Heart left ventricle (tissue), 16 donors: ENCODE data around the gene MRAP. TPM values are rescaled to one million over a fixed set of nuclear protein-coding genes. Genes with fewer than 3 reads are reported as not detected.
A peak's percentile ranks its signal among the peaks of the same experiment; 100 is the strongest.
"Not testable (repeated sequence)": the region's sequence is repeated elsewhere in the genome, so short reads cannot be mapped to it uniquely, and the experiment has no call there.

Experiments used
- ATAC-seq, 4 donors: fragments of 200-7000 bp; cut with Tn5 transposase; one replicate each; pipeline ENCODE4 v1.9.1; 2020 to 2022; ENCODE audit warnings: moderate library complexity in 4 of 4, mild to moderate bottlenecking in 3 of 4, moderate number of reproducible peaks in 1 of 4
- DNase-seq, 5 donors: peaks; one replicate each; pipeline ENCODE4 v3.0.0-alpha.2; 2020
- H3K27ac ChIP-seq, 12 donors: fragments of 200-600 bp; sonication (generic) in 4 of 12; one replicate each; pipeline versions ENCODE4 v1.5.0 to v1.8.0; 2016 to 2022; ENCODE audit warnings: mild to moderate bottlenecking in 2 of 12
- H3K27me3 ChIP-seq, 9 donors: fragments of 200-600 bp; sonication (generic) in 2 of 9; one replicate each; pipeline versions ENCODE4 v1.5.1 to v1.8.0; 2016 to 2022; ENCODE audit warnings: mild to moderate bottlenecking in 3 of 9
- H3K36me3 ChIP-seq, 9 donors: fragments of 200-600 bp; sonication (generic) in 2 of 9; one replicate each; pipeline versions ENCODE4 v1.5.0 to v1.8.0; 2018 to 2022; ENCODE audit warnings: mild to moderate bottlenecking in 2 of 9
- H3K4me1 ChIP-seq, 12 donors: fragments of 200-600 bp; sonication (generic) in 4 of 12; one replicate each; pipeline versions ENCODE4 v1.5.0 to v1.8.0; 2016 to 2022; ENCODE audit warnings: mild to moderate bottlenecking in 3 of 12
- H3K4me3 ChIP-seq, 12 donors: fragments of 200-600 bp; sonication (generic) in 4 of 12; one replicate each; pipeline versions ENCODE4 v1.5.0 to v1.8.0; 2017 to 2022; ENCODE audit warnings: mild to moderate bottlenecking in 9 of 12, moderate library complexity in 4 of 12
- H3K9me3 ChIP-seq, 12 donors: fragments of 200-600 bp; sonication (generic) in 4 of 12; one replicate each; pipeline versions ENCODE4 v1.5.0 to v1.8.0; 2016 to 2022; ENCODE audit warnings: mild to moderate bottlenecking in 1 of 12
- CTCF ChIP-seq, 12 donors: fragments of 200-600 bp; sonication (generic) in 4 of 12; IDR thresholded peaks; one replicate each; pipeline versions ENCODE4 v1.5.0 to v1.8.0; 2018 to 2022; ENCODE audit warnings: antibody characterized with exemption in 12 of 12, mild to moderate bottlenecking in 5 of 12
- POLR2A ChIP-seq, 2 donors: fragments of 450-650 bp; IDR thresholded peaks; one replicate each; pipeline ENCODE4 v1.6.1; 2017; ENCODE audit warnings: antibody characterized with exemption in 2 of 2, mild to moderate bottlenecking in 2 of 2, moderate library complexity in 2 of 2
- WGBS, 4 donors: extraction: QIAGEN DNeasy Blood & Tissue Kit in 2 of 4; methylation state at CpG; one replicate each; pipeline versions ENCODE4 v1.1.5 to v1.1.7; 2013 to 2018; 5-methylcytosine and 5-hydroxymethylcytosine counted together
- intact Hi-C, 10 donors: fragments of 100-400 bp; cut with DNase I; formaldehyde crosslinking; loops; one replicate each; pipeline versions ENCODE4 v1.11.1 to v1.14.2; 2022
- polyA plus RNA-seq, 2 donors: library from polyadenylated mRNA; stranded (reverse); fragments of 200-250 nt; gene quantifications; one replicate each; pipeline ENCODE4 v1.2.3, GENCODE V29; 2013
- total RNA-seq, 9 donors: library from RNA; depleted of rRNA in 2 of 9; stranded (reverse); fragments of >200 nt in 2 of 9; fragmentation: NEBNext Ultra II Directional in 3 of 9; extraction: Animal tissue kit (Norgen Biotek cat#: 25700) in 3 of 9; gene quantifications; one replicate each; pipeline versions ENCODE4 v1.1.0 to v1.2.4, GENCODE V29; 2016 to 2023
- donor health status: ischemic (EF 13 %, LVEDD 7.1; RV severe dilation, severe dysfunction).
- donor health status: healthy with polysubstance abuse.
- donor health status: DM: no; HTN: yes; CAD: no.
- donor health status: DM: no; HTN: no; CAD: no.
- donor health status: ischemic (EF 25% LVEDD 6.9; RV normal size, moderate dysfunction).
- donor health status: ischemic (EF 25% LVEDD 5.7; RV mildly dilated, moderate dysfunction).
- donor health status: healthy.
- donor health status: DM: yes; HTN: yes; CAD: no.
- donor health status: ischemic (EF 35%, LVEDD 5.7; RV mildly dilated, moderate dysfunction).
- donor health status: nonischemic (EF 11% LVEDD 7.7; RV severe dilation, severe dysfunction).
- donor health status: DM: yes; HTN: yes; CAD: no.
- donor health status: PGD.
- donor health status: ischemic (EF 29% LVEDD 5.4; RV normal size, mild dysfunction).
- donor health status: nonischemic (EF 23%, LVEDD 6.1; RV moderate dilation, normal function).

Gene MRAP
- total and polyA plus RNA-seq, 11 donors = 0.57 to 6.5 (median 1.5) TPM; not detected in 5

GRCh38 chr21:32308696-32309095 is 10.0 kb downstream of the MRAP start:
- Histone ChIP-seq H3K9me3 (no peaks in the 10 kb centered on the region), H3K4me1 (peaks cover 0 to 19% (median 0%) of the 10 kb centered on the region in 12 donors), H3K4me3 (no peak overlapping the region), H3K27me3 (no peaks in the 10 kb centered on the region), H3K36me3 (peaks cover 0 to 31% (median 13%) of the 10 kb centered on the region in 9 donors), H3K27ac (no peak overlapping the region)
- WGBS, 4 donors = 91 to 96% (median 93%) methylated on average over 10 of the region's 10 CpGs
- DNase-seq = peak in 1 of 5 donors; percentile 3
- no peak for TF ChIP-seq CTCF (IDR thresholded peaks at IDR 0.05)
- no peak for TF ChIP-seq POLR2A (IDR thresholded peaks at IDR 0.05)
- ATAC-seq = no peak
- intact Hi-C loops = no loop called here

GRCh38 chr21:32309906-32310460 is 11.3 kb downstream of the MRAP start:
- Histone ChIP-seq H3K4me1 (peaks cover 0 to 19% (median 0%) of the 10 kb centered on the region in 12 donors), H3K4me3 (no peak overlapping the region), H3K36me3 (peaks cover 0 to 44% (median 24%) of the 10 kb centered on the region in 9 donors), H3K27me3 (no peaks in the 10 kb centered on the region), H3K27ac (no peak overlapping the region), H3K9me3 (no peaks in the 10 kb centered on the region)
- ATAC-seq (no peak), DNase-seq (peak in 1 of 5 donors; percentile 3)
- intact Hi-C loops = no loop called here
- TF ChIP-seq POLR2A (IDR thresholded peaks at IDR 0.05) (no peak), CTCF (IDR thresholded peaks at IDR 0.05) (no peak)
- 89 to 91% (median 90%) methylated on average over 7 of the region's 7 CpGs for WGBS, 4 donors

GRCh38 chr21:32310976-32311375 is 12.3 kb downstream of the MRAP start:
- intact Hi-C loops, H3K27me3 ChIP-seq, DNase-seq, H3K27ac ChIP-seq, H3K4me3 ChIP-seq, ATAC-seq, H3K9me3 ChIP-seq: not testable (repeated sequence)
- Histone ChIP-seq H3K36me3 (peaks cover 0 to 54% (median 33%) of the 10 kb centered on the region in 9 donors), H3K4me1 (peaks cover 0 to 23% (median 0%) of the 10 kb centered on the region in 12 donors)
- 88 to 94% (median 91%) methylated on average over 9 of the region's 9 CpGs for WGBS, 4 donors

GRCh38 chr21:32311621-32312020 is 13.0 kb downstream of the MRAP start:
- intact Hi-C loops = no loop called here
- Histone ChIP-seq H3K4me1 (peaks cover 0 to 22% (median 0%) of the 10 kb centered on the region in 12 donors), H3K4me3 (no peak overlapping the region), H3K9me3 (no peaks in the 10 kb centered on the region), H3K27ac (no peak overlapping the region), H3K36me3 (peaks cover 0 to 61% (median 39%) of the 10 kb centered on the region in 9 donors), H3K27me3 (no peaks in the 10 kb centered on the region)
- peak in 1 of 4 donors; percentile 16 for ATAC-seq
- no peak for DNase-seq
- 96 to 100% (median 98%) methylated on average over 1 to 9 of the region's 9 CpGs for WGBS, 4 donors
- no peak for TF ChIP-seq CTCF (IDR thresholded peaks at IDR 0.05)
- no peak for TF ChIP-seq POLR2A (IDR thresholded peaks at IDR 0.05)

GRCh38 chr21:32312326-32312725 is 13.7 kb downstream of the MRAP start:
- peaks cover 0 to 68% (median 46%) of the 10 kb centered on the region in 9 donors for H3K36me3 ChIP-seq
- peak; percentile 47 to 74 (median 64) for ATAC-seq
- no peak overlapping the region for H3K4me3 ChIP-seq

More at GRCh38 chr21:32312326-32312725, 13.7 kb downstream of the MRAP start:
- H3K9me3 ChIP-seq = no peaks in the 10 kb centered on the region
- peaks cover 0 to 22% (median 0%) of the 10 kb centered on the region in 12 donors for H3K4me1 ChIP-seq
- 71 to 84% (median 75%) methylated on average over 3 to 5 of the region's 5 CpGs for WGBS, 4 donors
- DNase-seq = peak in 3 of 5 donors; percentile 33 to 64 (median 60)
- TF ChIP-seq CTCF (IDR thresholded peaks at IDR 0.05) = no peak
- no peak for TF ChIP-seq POLR2A (IDR thresholded peaks at IDR 0.05)
- H3K27me3 ChIP-seq = no peaks in the 10 kb centered on the region
- H3K27ac ChIP-seq = peak overlapping the region in 2 of 12 donors; percentile 14 to 50
- intact Hi-C loops = no loop called here
